Measurements from ENCODE around the gene NUMA1. TPM values are rescaled to one million over a fixed set of nuclear protein-coding genes. Genes with fewer than 3 reads are reported as not detected.

Gene NUMA1
- polyA plus RNA-seq, 3 donors = 4.1 to 91.2 (median 12.4) TPM

DNA sequence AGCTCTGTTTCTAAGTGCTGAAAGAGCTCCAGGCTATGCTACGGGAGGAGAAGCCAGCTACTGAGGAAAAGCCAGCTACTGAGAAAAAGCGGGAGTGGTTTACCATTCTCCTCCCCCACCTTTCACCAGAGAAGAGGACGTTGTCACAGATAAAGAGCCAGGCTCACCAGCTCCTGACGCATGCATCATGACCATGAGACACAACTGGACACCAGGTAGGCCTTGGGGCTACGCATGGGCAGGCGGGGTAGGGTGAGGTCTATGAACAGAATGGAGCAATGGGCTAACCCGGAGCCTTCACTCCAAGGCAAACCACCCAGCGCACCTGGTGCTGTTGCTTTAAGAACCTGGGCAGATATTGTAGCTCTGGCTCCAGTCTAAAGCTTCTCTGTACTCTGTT lies 80.5 kb downstream of the NUMA1 start:
- Mint-ChIP-seq H3K27ac (peak overlapping the region in 6 of 7 donors; percentile 11 to 99 (median 98)), H3K4me3 (peak overlapping the region in 1 of 2 donors; percentile 78), H3K9me3 (peaks cover 0 to 4% (median 0%) of the 10 kb centered on the region in 7 donors), H3K27me3 (ENCODE audit: low read depth in 3 of 3) (peaks cover 0 to 3% (median 2%) of the 10 kb centered on the region in 3 donors), H3K36me3 (peaks cover 63 to 71% of the 10 kb centered on the region in 2 donors), H3K4me1 (peaks cover 35% of the 10 kb centered on the region)
- Histone ChIP-seq H3K4me2 (replicated peaks; ENCODE audit: extremely low read depth, low read length, poor library complexity, severe bottlenecking) (peak overlapping the region; percentile 61), H3K4me1 (ENCODE audit: control insufficient read depth in 1 of 2, insufficient read depth in 2 of 2, low read length in 2 of 2) (peaks cover 36 to 37% of the 10 kb centered on the region in 2 donors), H3K4me3 (replicated peaks in 1 of 3; ENCODE audit: low read depth in 2 of 3, low read length in 3 of 3) (peak overlapping the region in 1 of 3 experiments; percentile 60), H3K9ac (ENCODE audit: insufficient read depth, low read length, poor library complexity, severe bottlenecking) (no peak overlapping the region), H2AFZ (ENCODE audit: insufficient read depth, low read depth, low read length, poor library complexity, severe bottlenecking) (no peak overlapping the region), H3K36me3 (replicated peaks in 1 of 2; ENCODE audit: control insufficient read depth in 1 of 2, insufficient read depth in 2 of 2, low read length in 2 of 2) (peaks cover 42 to 52% of the 10 kb centered on the region in 2 donors), H4K20me1 (ENCODE audit: insufficient read depth, low read length) (peaks cover 17% of the 10 kb centered on the region), H3K27me3 (ENCODE audit: control insufficient read depth in 2 of 2, insufficient read depth in 2 of 2, low read length in 2 of 2) (no peaks in the 10 kb centered on the region), H3K79me2 (ENCODE audit: insufficient read depth, low read length) (no peaks in the 10 kb centered on the region), H3K27ac (ENCODE audit: low read depth in 1 of 2, low read length in 2 of 2) (peak overlapping the region in 1 of 2 donors; percentile 94), H3K9me3 (replicated peaks in 1 of 2; ENCODE audit: control insufficient read depth in 1 of 2, insufficient read depth in 1 of 2, low read length in 2 of 2) (no peaks in the 10 kb centered on the region)
- DNase-seq = no peak
- 98% methylated on average over 5 of the region's 8 CpGs for whole genome bisulfite sequencing (ENCODE audit: insufficient coverage)
- intact Hi-C loops (cut with micrococcal nuclease) = no loop called here
- TF ChIP-seq, protein P1, sequence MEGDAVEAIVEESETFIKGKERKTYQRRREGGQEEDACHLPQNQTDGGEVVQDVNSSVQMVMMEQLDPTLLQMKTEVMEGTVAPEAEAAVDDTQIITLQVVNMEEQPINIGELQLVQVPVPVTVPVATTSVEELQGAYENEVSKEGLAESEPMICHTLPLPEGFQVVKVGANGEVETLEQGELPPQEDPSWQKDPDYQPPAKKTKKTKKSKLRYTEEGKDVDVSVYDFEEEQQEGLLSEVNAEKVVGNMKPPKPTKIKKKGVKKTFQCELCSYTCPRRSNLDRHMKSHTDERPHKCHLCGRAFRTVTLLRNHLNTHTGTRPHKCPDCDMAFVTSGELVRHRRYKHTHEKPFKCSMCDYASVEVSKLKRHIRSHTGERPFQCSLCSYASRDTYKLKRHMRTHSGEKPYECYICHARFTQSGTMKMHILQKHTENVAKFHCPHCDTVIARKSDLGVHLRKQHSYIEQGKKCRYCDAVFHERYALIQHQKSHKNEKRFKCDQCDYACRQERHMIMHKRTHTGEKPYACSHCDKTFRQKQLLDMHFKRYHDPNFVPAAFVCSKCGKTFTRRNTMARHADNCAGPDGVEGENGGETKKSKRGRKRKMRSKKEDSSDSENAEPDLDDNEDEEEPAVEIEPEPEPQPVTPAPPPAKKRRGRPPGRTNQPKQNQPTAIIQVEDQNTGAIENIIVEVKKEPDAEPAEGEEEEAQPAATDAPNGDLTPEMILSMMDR (IDR thresholded peaks at IDR 0.05) = no peak

DNA sequence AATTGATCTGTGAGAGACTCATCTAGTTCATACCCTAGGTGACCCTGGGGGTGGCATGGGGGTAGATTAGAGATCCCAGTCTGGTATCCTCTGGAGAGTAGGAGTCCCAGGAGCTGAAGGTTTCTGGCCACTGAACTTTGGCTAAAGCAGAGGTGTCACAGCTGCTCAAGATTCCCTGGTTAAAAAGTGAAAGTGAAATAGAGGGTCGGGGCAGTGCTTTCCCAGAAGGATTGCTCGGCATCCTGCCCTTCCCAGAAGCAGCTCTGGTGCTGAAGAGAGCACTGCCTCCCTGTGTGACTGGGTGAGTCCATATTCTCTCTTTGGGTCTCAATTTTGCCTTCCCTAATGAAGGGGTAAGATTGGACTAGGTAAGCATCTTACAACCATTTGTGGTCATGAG lies 81.0 kb downstream of the NUMA1 start:
- Mint-ChIP-seq H3K27me3 (ENCODE audit: low read depth in 3 of 3) (peaks cover 0 to 3% (median 2%) of the 10 kb centered on the region in 3 donors), H3K4me3 (peak overlapping the region; percentile 78 to 94), H3K4me1 (peaks cover 36% of the 10 kb centered on the region), H3K36me3 (peaks cover 63 to 71% of the 10 kb centered on the region in 2 donors), H3K9me3 (peaks cover 0 to 4% (median 0%) of the 10 kb centered on the region in 7 donors), H3K27ac (peak overlapping the region; percentile 96 to 99 (median 98))
- Histone ChIP-seq H3K4me2 (replicated peaks; ENCODE audit: extremely low read depth, low read length, poor library complexity, severe bottlenecking) (peak overlapping the region; percentile 61), H3K9me3 (replicated peaks in 1 of 2; ENCODE audit: control insufficient read depth in 1 of 2, insufficient read depth in 1 of 2, low read length in 2 of 2) (no peaks in the 10 kb centered on the region), H3K9ac (ENCODE audit: insufficient read depth, low read length, poor library complexity, severe bottlenecking) (peak overlapping the region; percentile 63), H3K4me1 (ENCODE audit: control insufficient read depth in 1 of 2, insufficient read depth in 2 of 2, low read length in 2 of 2) (peaks cover 36 to 37% of the 10 kb centered on the region in 2 donors), H3K27me3 (ENCODE audit: control insufficient read depth in 2 of 2, insufficient read depth in 2 of 2, low read length in 2 of 2) (no peaks in the 10 kb centered on the region), H2AFZ (ENCODE audit: insufficient read depth, low read depth, low read length, poor library complexity, severe bottlenecking) (no peak overlapping the region), H4K20me1 (ENCODE audit: insufficient read depth, low read length) (peaks cover 13% of the 10 kb centered on the region), H3K27ac (ENCODE audit: low read depth in 1 of 2, low read length in 2 of 2) (peak overlapping the region; percentile 86 to 94), H3K4me3 (replicated peaks in 1 of 3; ENCODE audit: low read depth in 2 of 3, low read length in 3 of 3) (peak overlapping the region in 2 of 3 experiments; percentile 30 to 60), H3K79me2 (ENCODE audit: insufficient read depth, low read length) (no peaks in the 10 kb centered on the region), H3K36me3 (replicated peaks in 1 of 2; ENCODE audit: control insufficient read depth in 1 of 2, insufficient read depth in 2 of 2, low read length in 2 of 2) (peaks cover 38 to 47% of the 10 kb centered on the region in 2 donors)
- intact Hi-C loops (cut with micrococcal nuclease) = no loop called here
- DNase-seq = no peak
- TF ChIP-seq, protein P1 (IDR thresholded peaks at IDR 0.05) = no peak
- 74% methylated on average over 2 of the region's 2 CpGs for WGBS (ENCODE audit: insufficient coverage)
